GM04503 (cell line): ENCODE measurements around the gene ABI2.
"Not testable (repeated sequence)": the region's sequence is repeated elsewhere in the genome, so short reads cannot be mapped to it uniquely, and the experiment has no call there.

Experiments used
- DNase-seq: peaks from one replicate; pipeline ENCODE4 v3.0.0-alpha.2; 2012; ENCODE audit warnings: low read depth

The ABI2 gene

DNA sequence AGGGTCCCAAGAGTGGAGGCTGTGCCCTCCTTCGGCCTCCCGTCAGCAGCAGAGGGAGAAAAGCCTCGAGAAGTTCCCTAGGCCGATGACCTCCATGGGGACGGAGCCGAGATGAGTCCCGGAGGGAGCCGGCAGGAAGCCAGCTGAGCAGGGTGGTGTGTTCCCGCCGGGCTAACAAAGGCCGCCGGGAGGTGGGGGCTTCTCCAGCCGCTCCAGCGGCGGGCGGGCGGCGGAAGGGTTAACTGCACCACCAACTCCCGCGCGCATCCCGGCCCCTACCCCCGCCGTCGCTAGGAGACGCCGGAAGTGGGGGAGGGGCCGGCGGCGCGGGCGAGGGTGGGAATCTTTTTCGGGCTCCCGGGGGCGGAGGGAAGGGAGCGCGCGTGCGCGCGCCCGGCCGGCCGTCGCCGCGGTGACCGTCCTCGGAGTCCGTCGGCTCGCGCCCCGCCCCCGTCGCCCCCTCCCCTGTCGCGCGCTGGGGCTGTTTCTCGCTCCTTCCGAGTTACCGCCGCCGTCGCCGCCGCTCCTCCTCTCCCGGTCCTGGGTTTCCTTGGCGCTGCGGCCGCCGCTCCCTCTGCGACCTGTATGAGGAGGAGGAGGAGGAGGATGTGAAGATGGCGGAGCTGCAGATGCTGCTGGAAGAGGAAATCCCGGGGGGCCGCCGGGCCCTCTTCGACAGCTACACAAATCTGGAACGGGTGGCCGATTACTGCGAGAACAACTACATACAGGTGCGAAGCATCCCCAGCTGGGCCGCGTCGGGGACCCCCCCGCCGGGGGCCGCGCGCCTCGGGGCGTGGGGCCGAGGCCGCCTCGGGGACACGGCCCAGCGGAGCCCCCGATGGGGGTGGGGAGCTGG lies at the start of gene ABI2:
ABI2 (plus strand) TSS at position 494 of the 859 bp plus-strand sequence; CDS start at position 615, 121 bp downstream.
- no peak for DNase-seq

DNA sequence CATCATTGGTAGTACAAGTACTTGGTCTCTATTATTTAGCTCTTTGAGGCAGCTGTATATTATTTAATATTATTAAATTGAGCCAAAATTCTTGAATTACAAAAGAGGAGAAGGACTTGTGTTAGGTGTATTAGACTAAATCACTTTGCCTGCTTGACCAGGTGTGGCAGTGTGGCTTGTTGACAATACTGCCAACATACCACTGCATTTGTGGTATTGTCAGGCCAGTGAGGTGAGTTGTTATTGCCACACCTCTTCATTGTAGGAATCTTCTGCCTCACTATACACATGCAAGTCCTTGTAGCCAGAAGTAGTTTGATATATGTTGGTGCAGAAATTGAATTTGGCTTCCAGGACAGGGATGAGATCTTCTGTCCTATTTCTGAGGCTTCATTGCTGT lies 48.9 kb upstream of the ABI2 start:
- no peak for DNase-seq

DNA sequence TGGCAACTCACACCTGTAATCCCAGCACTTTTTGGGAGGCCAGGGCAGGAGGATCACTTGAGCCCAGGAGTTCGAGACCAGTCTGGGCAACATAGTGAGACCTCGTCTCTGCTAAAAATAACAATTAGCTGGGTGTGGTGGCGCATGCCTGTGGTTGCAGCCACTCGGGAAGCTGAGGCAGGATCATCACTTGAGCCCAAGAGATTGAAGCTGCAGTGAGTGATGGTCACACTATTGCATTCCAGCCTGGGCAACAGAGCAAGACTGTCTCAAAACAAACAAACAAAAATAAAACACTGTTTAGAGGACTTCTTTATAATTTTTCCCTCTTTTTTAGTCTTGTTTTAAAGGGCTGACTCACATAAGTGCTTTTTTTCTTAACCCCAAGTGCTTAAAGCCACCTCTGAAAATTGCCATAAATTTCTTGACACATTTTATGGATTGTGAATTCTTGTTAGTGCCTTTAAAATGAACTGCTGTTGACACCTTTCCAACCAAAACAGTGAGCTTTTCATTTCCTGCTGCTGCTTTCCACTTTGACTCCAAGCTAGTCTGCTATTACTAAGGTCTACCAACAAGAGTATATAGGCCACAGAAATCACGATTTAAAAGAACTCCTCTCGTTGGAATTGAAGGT lies 47.6 kb upstream of the ABI2 start:
- peak; percentile 93 for DNase-seq

DNA sequence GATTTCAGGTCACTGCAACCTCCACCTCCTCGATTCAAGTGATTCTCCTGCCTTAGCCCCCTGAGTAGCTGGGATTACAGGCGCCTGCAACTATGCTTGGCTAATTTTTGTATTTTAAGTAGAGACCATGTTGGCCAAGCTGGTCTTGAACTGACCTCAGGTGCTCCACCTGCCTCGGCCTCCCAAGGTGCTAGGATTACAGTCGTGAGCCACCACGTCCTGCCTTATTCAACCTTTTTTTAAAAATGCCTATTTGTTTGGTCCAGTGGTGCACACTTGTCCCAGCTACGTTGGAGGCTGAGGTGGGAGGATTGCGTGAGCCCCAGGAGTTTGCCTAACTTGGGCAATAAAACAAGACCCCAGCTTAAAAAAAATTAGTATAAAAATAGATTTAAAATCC lies 46.1 kb upstream of the ABI2 start:
- DNase-seq = no peak

DNA sequence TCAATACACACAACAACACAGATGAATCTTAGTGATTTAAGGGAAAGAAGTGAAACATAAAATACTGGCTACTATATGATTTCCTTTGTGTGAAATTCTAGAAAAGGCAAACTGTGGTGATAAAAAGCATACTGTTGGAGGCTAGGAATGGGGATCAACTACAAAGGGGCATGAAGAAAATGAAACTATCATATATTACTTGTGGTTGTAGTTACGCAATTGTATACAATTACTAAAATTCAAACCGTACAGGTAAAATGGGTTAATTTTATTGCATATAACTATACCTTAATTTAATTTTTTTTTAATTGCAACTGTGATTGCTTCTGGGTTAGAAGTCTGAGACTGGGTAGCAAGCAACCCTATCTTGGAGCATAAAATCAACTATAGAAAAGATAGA lies 41.7 kb upstream of the ABI2 start:
- DNase-seq = no peak

DNA sequence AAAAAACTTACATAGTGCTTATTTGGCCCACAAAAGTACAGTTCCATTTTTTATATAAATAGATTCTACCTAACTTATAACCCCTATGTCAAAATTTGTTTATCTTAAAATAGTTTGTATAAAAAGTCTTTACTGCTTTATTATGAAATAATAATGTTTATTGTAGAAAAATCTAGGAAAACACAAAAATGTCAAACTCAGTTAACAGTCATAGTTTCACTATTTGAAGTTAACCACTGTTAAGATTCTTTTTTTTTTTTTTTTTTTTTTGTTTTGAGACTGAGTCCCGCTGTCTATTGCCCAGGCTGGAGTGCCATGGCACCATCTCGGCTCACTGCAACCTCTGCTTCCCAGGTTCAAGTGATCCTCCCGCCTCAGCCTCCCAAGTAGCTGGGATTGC lies 26.5 kb upstream of the ABI2 start:
- DNase-seq = peak; percentile 0

DNA sequence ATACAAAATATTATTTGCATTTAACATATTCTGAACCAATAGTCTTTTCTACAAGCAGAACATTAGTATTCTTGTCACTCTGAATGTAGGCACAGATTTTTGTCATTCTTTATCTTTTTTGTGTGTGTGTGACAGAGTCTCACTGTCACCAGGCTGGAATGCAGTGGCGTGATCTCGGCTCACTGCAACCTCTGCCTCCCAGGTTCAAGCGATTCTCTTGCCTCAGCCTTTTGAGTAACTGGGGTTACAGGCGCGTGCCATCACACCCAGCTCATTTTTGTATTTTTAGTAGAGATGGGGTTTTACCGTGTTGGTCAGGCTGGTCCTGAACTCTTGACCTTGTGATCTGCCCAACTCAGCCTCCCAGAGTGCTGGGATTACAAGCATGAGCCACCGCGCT lies 25.6 kb upstream of the ABI2 start:
- not testable (repeated sequence) for DNase-seq

DNA sequence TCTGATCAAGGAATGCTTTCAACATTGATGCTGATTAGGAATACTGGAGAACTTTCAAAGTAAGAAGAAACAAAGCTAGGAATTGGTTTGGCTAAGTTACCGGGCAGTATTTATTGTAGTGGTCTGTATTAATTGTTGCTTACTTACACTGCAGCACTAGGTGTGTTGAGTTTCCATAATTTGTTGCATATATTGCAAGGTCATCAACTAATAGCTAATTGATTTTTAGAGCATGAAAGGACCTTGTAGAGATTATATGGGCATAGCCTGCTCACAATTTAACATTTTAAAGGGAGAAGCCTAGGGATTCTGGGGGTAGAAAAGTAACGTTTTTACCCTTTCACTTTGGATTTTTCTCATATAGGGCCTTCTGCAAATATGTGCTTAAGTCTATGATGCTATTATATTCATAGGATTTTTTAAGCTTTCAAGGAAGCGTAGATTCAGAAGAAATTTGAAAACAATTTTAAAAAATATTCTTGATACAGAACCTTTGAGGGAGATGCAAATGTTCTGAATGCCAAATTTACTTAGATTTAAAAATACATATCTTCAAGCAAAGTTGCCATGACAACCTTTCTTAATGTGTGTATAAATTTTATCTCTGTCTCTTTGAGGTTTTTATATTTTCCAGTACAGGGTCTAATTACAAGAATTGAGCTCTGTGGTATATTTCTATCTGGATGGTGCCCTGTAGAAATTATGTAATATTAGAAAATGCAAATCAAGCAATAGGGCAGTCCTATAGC lies 17.3 kb upstream of the ABI2 start:
- no peak for DNase-seq

DNA sequence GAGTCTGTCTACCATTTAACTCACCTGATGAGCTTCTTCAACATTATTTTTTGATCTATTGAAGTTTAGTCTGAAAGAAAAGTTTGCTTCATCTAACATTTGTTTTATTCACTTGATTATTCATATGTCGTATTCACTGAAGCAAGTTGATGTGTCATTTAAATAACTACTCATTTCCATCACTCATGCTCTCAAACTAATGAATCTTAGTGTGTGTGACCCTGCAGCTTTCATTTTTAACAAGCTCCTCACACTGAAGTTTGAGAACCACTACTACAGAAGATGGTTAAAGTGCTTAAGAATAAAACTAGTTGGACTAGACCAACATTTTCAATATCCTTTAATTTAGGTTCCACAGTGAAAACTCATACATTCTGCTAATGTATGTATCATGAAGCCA lies 1.8 kb upstream of the ABI2 start:
- DNase-seq = no peak

DNA sequence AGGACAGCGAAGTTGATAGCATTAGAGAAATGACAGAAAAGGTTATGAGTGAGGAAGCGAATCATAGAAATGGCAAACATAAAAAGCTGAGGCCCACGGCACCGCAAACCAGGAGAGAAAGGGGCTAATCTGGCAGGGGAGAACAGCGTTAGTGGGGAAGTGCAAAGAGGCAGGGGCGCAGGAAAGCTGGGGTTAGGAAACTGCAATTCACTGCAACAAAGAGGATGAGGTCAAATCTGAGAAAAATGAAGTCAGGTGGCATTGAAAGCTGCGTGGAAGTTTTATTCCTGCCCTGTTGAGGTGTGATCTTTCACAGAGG lies 653 bp upstream of the ABI2 start:
- no peak for DNase-seq

DNA sequence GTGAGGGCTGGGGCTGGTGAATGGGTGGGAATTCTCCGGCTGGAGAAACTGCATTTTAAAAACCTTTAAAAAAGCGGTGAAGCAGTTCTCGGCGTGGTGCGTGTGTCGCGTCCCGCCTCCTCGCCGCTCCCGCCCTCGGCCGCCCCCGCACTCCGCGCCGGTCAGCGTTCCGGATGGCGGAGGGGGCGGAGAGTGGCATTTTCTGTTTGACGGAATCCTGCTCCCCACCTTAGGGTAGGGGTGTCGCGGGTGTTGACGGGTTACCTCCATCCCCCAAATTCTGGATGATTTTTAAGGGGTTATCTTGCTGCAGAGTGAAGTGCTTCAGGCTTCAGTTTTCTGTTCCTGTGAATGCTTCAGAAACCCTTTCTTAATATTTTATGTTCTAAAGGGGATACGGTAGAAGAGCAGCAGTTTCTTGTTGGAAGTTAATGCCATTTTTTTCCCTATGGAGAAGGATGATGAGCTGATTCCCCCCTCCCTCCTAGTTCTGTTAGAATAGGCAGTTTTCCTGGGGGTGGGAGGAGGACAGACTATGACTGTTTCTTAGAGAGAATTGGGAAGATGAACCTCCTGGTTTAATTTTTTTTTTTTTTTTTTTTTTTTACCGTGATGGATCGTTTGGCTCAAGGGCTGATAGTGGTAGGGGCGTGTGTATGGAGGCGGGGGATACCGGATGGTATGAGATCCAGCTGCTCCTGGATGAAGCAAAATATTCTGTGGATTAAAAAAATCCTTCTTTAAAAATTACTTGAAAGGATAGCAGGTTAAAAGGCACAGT lies 756 bp downstream of the ABI2 start:
- DNase-seq = no peak

DNA sequence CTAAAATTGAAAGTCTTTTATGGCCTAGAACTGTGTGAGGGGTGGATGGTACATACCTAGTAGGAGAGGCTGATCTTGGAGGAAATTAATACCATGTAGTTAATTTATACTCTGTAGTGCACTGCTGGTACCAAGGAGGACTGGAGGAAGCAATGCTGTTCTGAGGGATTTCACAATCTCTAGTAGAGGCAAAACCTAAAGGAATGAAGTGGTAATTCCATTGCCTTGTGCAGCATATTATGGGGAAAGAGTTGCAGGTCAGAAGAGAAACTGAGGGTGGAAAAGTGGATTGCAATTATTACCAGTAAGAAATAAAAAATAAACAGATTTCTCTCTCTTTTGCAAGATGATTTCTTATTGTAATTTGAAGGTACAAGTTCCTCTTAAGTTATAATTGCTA lies 2.2 kb downstream of the ABI2 start:
- DNase-seq = no peak

DNA sequence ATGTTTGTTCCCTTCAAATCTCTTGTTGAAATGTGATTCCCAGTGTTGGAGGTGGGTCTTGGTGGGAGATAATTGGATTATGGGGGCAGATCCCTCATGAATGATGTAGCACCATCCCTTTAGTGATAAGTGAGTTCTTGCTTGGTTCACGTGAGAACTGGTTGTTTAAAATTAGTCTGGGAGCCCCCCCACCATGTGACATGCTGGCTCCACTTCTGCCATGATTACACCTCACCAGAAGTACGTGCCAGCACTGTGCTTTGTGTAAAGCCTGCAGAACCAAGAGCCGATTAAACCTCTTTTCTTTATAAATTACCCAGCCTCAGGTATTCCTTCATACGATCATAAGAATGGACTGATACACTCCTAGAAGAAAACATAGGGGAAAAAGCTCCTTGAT lies 10.1 kb downstream of the ABI2 start:
- no peak for DNase-seq

DNA sequence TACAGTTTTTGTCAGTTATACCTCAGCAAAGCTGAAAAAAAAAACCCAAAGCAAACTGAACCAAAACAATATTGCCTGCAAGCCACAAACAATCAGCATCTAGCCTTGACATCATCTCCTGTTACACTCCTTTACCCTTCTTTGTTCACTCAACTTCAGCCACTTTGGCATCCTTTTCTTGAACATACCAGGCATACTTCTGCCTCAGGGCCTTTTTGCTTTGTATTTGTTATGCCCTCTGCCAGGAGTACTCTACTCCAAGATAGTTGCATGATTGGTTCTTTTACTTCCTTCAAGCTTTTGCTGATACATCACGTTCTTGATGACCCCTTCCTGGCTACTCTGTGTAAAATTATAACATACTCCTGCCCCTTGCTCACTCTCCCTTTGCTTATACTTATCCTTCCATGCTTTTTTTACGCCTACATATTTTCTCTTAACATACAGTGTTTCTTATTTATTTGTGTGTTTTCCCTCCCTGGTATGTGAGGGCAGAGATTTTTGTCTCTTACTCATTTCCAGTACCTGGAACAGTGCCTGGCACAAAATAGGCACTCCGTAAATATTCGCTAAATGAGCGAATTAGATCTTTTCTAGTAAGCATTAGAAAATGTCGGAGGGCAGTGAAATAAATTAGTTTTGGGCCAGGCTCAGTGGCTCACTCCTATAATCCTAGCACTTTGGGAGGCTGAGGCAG lies 12.7 kb downstream of the ABI2 start:
- peak; percentile 80 for DNase-seq

DNA sequence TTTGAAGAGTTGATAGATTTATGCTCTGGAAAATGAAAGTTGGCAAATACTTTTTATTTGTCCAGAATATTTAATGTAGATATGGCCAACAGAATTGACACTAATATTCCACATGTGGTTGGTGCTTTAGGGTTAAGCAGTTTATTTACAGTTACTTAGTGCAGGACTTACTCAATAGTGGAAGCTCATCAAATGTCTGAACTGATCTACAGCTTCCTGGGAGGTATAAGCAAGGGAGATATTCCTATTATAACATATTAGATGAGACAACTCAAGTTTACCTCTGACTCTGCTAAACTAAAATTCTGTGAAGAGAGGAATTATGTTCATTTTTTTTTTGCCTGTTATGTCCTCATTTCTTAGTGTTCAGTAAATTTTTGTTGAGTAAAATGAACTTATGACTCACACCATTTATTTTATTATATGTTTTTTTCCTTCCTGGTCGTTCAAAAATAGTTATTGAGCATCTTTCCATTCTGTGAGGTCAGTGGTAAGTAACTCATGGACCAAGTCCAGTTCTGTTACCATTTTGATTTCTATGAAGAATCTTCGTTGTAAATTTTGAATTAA lies 13.6 kb downstream of the ABI2 start:
- no peak for DNase-seq

DNA sequence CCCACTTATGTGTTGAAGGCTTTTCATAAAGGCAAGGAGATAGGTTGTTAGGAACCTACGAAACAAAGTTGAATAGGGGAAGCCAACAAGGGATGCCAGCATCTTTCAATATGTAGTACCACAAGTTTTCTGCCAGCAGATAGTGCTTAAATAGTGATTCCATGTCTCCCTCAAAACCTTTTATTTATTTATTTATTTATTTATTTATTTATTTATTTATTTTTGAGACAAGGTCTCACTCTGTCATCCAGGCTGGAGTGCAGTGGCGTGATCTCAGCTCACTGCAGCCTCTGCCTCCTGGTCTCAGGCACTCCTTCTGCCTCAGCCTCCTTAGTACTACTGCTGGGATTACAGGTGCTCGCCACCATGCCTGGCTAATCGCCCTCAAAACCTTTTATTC lies 14.2 kb downstream of the ABI2 start:
- not testable (repeated sequence) for DNase-seq

DNA sequence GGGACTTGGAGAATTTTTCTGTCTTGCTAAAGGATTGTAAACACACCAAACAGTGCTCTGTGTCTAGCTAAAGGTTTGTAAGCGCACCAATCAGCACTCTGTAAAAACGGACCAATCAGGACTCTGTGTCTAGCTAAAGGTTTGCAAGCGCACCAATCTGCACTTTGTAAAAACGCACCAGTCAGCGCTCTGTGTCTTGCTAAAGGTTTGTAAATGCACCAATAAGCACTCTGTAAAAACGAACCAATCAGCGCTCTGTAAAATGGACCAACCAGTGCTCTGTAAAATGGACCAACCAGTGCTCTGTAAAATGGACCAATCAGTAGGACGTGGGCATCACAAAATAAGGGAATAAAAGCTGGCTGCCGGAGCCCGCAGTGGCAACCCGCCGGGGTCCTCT lies 16.5 kb downstream of the ABI2 start:
- no peak for DNase-seq

DNA sequence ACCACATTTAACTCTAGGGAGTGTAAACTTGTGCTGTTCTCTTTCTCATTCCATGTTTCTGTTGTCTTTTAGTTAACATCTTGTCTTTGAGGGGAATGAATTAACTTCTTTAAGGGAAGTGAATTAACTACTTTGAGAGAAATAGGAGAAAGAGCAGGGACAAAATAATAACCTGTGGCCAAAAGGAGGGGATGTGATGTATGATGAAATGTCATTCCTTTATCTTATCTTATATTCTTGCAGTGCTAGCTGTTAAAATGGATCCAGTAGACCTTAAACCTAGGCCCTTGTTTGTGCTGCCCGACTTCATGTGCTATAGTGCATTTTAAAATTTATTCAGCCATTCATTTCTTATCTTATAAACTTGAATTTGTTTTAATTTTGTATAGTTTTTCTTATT lies 18.4 kb downstream of the ABI2 start:
- DNase-seq = no peak

DNA sequence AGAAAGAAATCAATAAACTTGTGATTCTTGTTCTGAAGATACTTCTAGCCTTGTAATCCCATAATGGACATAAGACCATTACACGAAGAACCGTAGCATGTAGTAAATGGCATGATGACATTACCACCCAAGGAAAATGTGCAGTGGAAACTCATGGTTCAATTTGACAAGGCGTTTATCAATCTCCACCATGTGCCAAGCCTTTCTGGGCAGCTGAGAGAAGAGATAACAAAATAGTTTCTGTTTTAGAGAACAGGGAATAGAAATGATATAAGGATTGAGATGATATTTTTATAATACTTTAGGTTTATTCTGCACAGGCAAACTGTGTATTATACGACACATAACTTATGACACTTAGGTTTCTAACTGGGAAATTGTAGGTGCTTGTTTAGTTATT lies 19.2 kb downstream of the ABI2 start:
- no peak for DNase-seq

DNA sequence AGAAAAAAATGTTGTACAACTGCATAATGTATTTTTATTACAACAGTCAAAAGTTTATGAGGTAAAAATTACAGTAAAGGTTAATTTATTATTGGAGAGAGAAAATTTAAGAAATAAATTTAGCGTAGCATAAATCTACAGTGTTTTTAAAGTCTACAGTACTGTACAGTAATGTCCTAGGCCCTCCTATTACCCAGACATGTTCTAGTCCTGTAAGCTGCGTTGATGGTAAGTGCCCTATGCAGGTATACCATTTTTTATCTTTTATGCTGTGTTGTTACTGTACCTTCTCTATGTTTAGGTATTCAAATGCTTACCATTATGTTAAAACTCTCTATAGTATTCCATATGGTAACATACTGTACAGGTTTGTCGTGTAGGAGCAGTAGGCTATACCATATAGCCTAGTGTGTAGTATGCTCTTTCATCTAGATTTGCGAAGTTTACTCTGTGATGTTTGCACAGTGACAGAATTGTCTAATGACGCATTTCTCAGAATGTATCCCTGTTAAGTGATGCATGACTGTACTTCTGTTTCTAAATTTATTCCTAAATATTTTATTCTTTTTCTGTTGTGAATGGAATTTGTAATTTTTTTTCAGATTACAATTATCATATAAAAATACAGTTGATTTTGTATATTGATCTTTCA lies 24.5 kb downstream of the ABI2 start:
- DNase-seq = no peak

DNA sequence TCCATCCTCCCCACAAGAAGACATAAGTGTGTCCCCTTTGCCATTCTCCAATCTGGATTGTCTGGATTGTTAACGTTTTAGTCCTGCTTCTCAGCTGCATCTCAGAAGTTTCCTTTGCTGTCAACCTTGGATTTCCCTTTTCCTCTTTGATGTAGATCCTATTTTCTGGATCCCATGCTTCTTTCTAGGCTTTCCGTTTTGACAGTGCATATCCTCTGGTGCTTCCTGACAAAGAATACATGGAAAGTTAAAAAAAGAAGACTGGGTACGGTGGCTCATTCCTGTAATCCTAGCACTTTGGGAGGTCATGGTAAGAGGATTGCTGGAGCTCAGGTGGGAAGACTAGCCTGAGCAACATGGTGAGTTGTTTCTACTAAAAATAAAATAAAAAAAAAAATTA lies 26.8 kb downstream of the ABI2 start:
- no peak for DNase-seq
